GM23338 (cell line): ENCODE results near the gene NPC1L1. TPM values are rescaled to one million over a fixed set of nuclear protein-coding genes. Genes with fewer than 3 reads are reported as not detected.

Source experiments
- ATAC-seq: fragments of 200-7000 bp; cut with Tn5 transposase; 3 replicates; pipeline ENCODE4 v1.9.1; 2020
- DNase-seq: peaks from one replicate; pipeline ENCODE4 v3.0.0-alpha.2; 2015; ENCODE audit warnings: low spot score
- H2AFZ ChIP-seq: fragments of 200-600 bp; sonication (generic); 2 replicates; pipeline ENCODE4 v1.8.0; 2016; ENCODE audit warnings: antibody characterized with exemption, mild to moderate bottlenecking, moderate library complexity
- H3F3A ChIP-seq: fragments of 200-600 bp; sonication (generic); replicated peaks from 2 replicates; pipeline ENCODE4 v1.8.0; 2017; ENCODE audit warnings: antibody characterized with exemption, mixed run types, low read depth
- H3K27ac ChIP-seq: fragments of 200-600 bp; sonication (generic); 2 replicates; pipeline ENCODE4 v1.6.1; 2016; ENCODE audit warnings: low read depth
- H3K27me3 ChIP-seq: fragments of 200-600 bp; sonication (generic); 2 replicates; pipeline ENCODE4 v1.8.0; 2016; ENCODE audit warnings: mild to moderate bottlenecking, mixed run types, moderate library complexity; ENCODE audit not compliant: insufficient read depth
- H3K36me3 ChIP-seq: fragments of 200-600 bp; sonication (generic); 2 replicates; pipeline ENCODE4 v1.8.0; 2016; ENCODE audit warnings: mild to moderate bottlenecking; ENCODE audit not compliant: insufficient read depth
- H3K4me1 ChIP-seq: fragments of 200-600 bp; sonication (generic); 2 replicates; pipeline ENCODE4 v1.8.0; 2016; ENCODE audit warnings: mild to moderate bottlenecking, moderate library complexity; ENCODE audit not compliant: insufficient read depth
- H3K4me2 ChIP-seq: fragments of 200-600 bp; sonication (generic); 2 replicates; pipeline ENCODE4 v1.7.1; 2017; ENCODE audit warnings: mixed run types
- H3K4me3 ChIP-seq: fragments of 200-600 bp; sonication (generic); 2 replicates; pipeline ENCODE4 v1.6.1; 2016; ENCODE audit warnings: mixed run types
- H3K79me2 ChIP-seq: fragments of 200-600 bp; sonication (generic); replicated peaks from 2 replicates; pipeline ENCODE4 v1.8.0; 2017; ENCODE audit warnings: mild to moderate bottlenecking; ENCODE audit not compliant: insufficient read depth
- H3K9me2 ChIP-seq: fragments of 200-600 bp; sonication (generic); 2 replicates; pipeline ENCODE4 v1.8.0; 2017; ENCODE audit not compliant: insufficient read depth
- H4K20me1 ChIP-seq: fragments of 200-600 bp; sonication (generic); replicated peaks from 2 replicates; pipeline ENCODE4 v1.8.0; 2017; ENCODE audit warnings: mild to moderate bottlenecking; ENCODE audit not compliant: insufficient read depth
- H3K27ac Mint-ChIP-seq: 2 replicates; pipeline ENCODE4 v1.8.0; 2020; ENCODE audit warnings: inconsistent platforms, mild to moderate bottlenecking, moderate library complexity, mixed read lengths
- H3K27me3 Mint-ChIP-seq: 3 replicates; pipeline ENCODE4 v1.8.0; 2022; ENCODE audit warnings: low read depth, mild to moderate bottlenecking, moderate library complexity, mixed read lengths, inconsistent platforms; ENCODE audit not compliant: insufficient read depth, poor library complexity
- H3K36me3 Mint-ChIP-seq: 3 replicates; pipeline ENCODE4 v1.8.0; 2021; ENCODE audit warnings: low read depth, mild to moderate bottlenecking, inconsistent platforms, moderate library complexity, mixed read lengths
- H3K4me1 Mint-ChIP-seq: 3 replicates; pipeline ENCODE4 v1.8.0; 2020; ENCODE audit warnings: mild to moderate bottlenecking, inconsistent platforms, mixed read lengths
- H3K4me3 Mint-ChIP-seq: 3 replicates; pipeline ENCODE4 v1.8.0; 2021; ENCODE audit warnings: moderate library complexity, mild to moderate bottlenecking, inconsistent platforms, mixed read lengths
- H3K9me3 Mint-ChIP-seq: 3 replicates; pipeline ENCODE4 v1.8.0; 2020; ENCODE audit warnings: moderate library complexity, mild to moderate bottlenecking, inconsistent platforms, mixed read lengths
- CREB1 ChIP-seq: fragments of 250-450 bp; sonication (Bioruptor Pico); IDR thresholded peaks from 2 replicates; pipeline ENCODE4 v1.5.0; 2020; ENCODE audit warnings: low read depth, mild to moderate bottlenecking, moderate library complexity
- CTCF ChIP-seq, 2 experiments: fragments of 200-600 bp in 1 of 2; sonication (generic) in 1 of 2; conservative IDR thresholded peaks; 2 replicates each; pipeline versions ENCODE4 v1.5.1 to v1.6.1; 2016 to 2017; ENCODE audit warnings: antibody characterized with exemption in 2 of 2, low read depth in 2 of 2, mild to moderate bottlenecking in 2 of 2, moderate library complexity in 1 of 2
- ETS1 ChIP-seq: IDR thresholded peaks from 2 replicates; pipeline ENCODE4 v1.6.1; 2016; ENCODE audit warnings: antibody characterized with exemption
- EZH2 ChIP-seq: fragments of 200-600 bp; sonication (generic); IDR thresholded peaks from one replicate; pipeline ENCODE4 v1.8.0; 2017; ENCODE audit warnings: antibody characterized with exemption, mild to moderate bottlenecking, low read depth; ENCODE audit not compliant: unreplicated experiment
- EZH2phosphoT487 ChIP-seq: fragments of 200-600 bp; sonication (generic); IDR thresholded peaks from one replicate; pipeline ENCODE4 v1.8.1; 2018; ENCODE audit warnings: antibody characterized with exemption; ENCODE audit not compliant: unreplicated experiment
- JUNB ChIP-seq: IDR thresholded peaks from one replicate; pipeline ENCODE4 v1.6.1; 2016; ENCODE audit warnings: antibody characterized with exemption; ENCODE audit not compliant: unreplicated experiment
- REST ChIP-seq: IDR thresholded peaks from one replicate; pipeline ENCODE4 v1.6.1; 2018; ENCODE audit warnings: antibody characterized with exemption; ENCODE audit not compliant: unreplicated experiment
- STAT1 ChIP-seq: IDR thresholded peaks from one replicate; pipeline ENCODE4 v1.6.1; 2016; ENCODE audit warnings: antibody characterized with exemption; ENCODE audit not compliant: unreplicated experiment
- ZNF114 ChIP-seq: fragments of 250-450 bp; sonication (Bioruptor Pico); IDR thresholded peaks from 2 replicates; pipeline ENCODE4 v1.5.0; 2020; ENCODE audit warnings: mild to moderate bottlenecking, moderate library complexity
- ZNF331 ChIP-seq: fragments of 250-450 bp; sonication (Bioruptor Pico); IDR thresholded peaks from 2 replicates; pipeline ENCODE4 v1.5.0; 2020; ENCODE audit warnings: low read depth, mild to moderate bottlenecking, moderate library complexity
- polyA plus RNA-seq: library from polyadenylated mRNA; unstranded; fragments of >200 nt; fragmentation: Nextera tagmentation; extraction: Ambion mirVana; gene quantifications from 2 replicates; pipeline ENCODE4 v1.2.1, GENCODE V29; 2016
- total RNA-seq: library from RNA; depleted of rRNA; stranded (reverse); fragments of >200 nt; shearing (Covaris generic); gene quantifications from 2 replicates; pipeline ENCODE4 v1.2.3, GENCODE V29; 2014

NPC1L1 gene
- total and polyA plus RNA-seq, 2 experiments from 2014 or later: 0.03 TPM; not detected in 1

GRCh38 chr7:44490351-44491200 is 50.6 kb downstream of the NPC1L1 start, which contains the start of gene NUDCD3 (continued):
- peak; percentile 76 for TF ChIP-seq ETS1
- TF ChIP-seq EZH2: no peak
- TF ChIP-seq ZNF114 (CRISPR knock-in tag): peak; percentile 86
- no peak for TF ChIP-seq JUNB
- no peak for TF ChIP-seq STAT1
- no peak; a peak in 1 of 4 replicates for TF ChIP-seq CTCF (conservative IDR thresholded peaks at IDR 0.05; ENCODE audit: low read depth in 2 of 2)
- TF ChIP-seq ZNF331 (CRISPR knock-in tag): no peak
- no peak for TF ChIP-seq REST

- Histone ChIP-seq H3K4me2 (peak overlapping the region; percentile 78), H3K9me2 (no peaks in the 10 kb centered on the region), H3K36me3 (no peaks in the 10 kb centered on the region), H2AFZ (peak overlapping the region; percentile 49), H3K4me1 (peaks cover 7% of the 10 kb centered on the region), H3K27me3 (no peaks in the 10 kb centered on the region), H3F3A (no peaks in the 10 kb centered on the region), H4K20me1 (peaks cover 37% of the 10 kb centered on the region), H3K4me3 (peak overlapping the region; percentile 98), H3K79me2 (peaks cover 51% of the 10 kb centered on the region), H3K27ac (peak overlapping the region; percentile 99)
- Mint-ChIP-seq H3K4me3 (peak overlapping the region; percentile 94), H3K4me1 (peaks cover 14% of the 10 kb centered on the region), H3K9me3 (no peaks in the 10 kb centered on the region; the same call in 2 of the 3 replicates), H3K36me3 (peaks cover 6% of the 10 kb centered on the region), H3K27me3 (peaks cover 4% of the 10 kb centered on the region), H3K27ac (peak overlapping the region; percentile 96)
- ATAC-seq (peak; percentile 39), DNase-seq (no peak)
- no peak for TF ChIP-seq STAT1
- no peak for TF ChIP-seq REST
- no peak for TF ChIP-seq EZH2phosphoT487
- TF ChIP-seq ZNF114 (CRISPR knock-in tag): no peak
- TF ChIP-seq ZNF331 (CRISPR knock-in tag): no peak
- TF ChIP-seq CTCF (conservative IDR thresholded peaks at IDR 0.05; ENCODE audit: low read depth in 2 of 2): no peak
- no peak for TF ChIP-seq CREB1 (CRISPR knock-in tag)
- no peak for TF ChIP-seq ETS1
These were observed 51.2 kb downstream of the NPC1L1 start for GRCh38 chr7:44489955-44490350.
